SKM-1 treated with dmso at 0.1 percent for 144 hours (cell line): ENCODE data around the gene MRTFB.

Source experiments
- DNase-seq: peaks from one replicate; lab custom pipeline; 2025; ENCODE audit not compliant: unreplicated experiment; lab: John Stamatoyannopoulos, UW

The MRTFB gene

GRCh38 chr16:14223632-14224031 lies 152.5 kb downstream of the MRTFB start:
- DNase-seq, result no peak

DNA sequence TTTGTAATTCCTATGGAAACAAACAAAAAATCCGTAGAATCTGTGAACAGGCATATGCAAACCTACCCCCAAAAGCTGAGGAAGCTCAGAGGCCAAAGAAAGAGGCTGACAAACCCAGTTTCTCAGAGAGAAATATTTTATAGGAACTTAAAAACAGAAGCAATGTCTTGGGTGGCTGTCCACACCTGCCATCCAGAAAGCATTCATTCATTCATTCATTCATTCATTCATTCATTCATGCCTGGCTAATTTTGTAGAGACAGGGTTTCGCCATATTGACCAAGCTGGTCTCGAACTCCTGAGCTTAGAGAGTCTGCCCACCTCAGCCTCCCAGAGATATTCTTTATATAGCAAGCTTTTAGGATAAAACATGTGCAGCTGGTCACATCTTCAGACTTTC lies 154.3 kb downstream of the MRTFB start:
- no peak for DNase-seq

DNA sequence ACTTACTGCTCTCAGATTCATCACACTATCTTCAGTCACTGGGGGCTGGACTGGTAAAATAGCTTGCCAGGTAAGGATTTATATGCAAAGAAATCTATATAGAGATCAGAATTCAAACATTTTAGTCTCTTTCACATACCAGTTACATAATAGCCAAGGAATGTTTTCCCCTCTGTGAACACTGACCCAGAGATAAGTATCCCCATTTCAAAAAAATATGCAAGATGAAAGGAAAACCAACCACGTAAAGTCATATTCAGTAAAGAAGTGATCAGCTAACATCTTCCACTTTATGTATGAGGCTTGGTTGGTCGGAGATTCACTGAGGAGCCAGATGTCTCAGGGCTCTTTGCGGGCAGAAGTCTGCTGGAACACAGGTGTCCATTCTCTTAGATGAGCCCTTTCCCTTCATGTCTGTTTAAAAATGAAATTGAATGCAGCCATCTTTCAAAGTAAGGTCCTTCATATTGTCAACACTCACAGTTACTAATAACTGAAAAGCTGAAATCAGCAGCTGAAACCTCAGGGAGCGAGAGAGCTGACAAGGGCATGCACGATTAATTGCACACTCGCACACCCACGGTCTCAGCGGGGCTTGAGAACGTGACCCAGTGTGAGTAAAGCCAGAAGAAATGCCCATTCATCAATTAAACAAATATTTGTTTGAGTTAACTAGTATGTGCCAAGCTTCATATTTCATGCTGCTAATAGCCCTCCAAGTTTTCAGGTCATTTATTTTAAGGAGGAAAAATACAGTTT lies 161.2 kb downstream of the MRTFB start:
- DNase-seq, result no peak

GRCh38 chr16:14236401-14236800 lies 165.3 kb downstream of the MRTFB start:
- no peak for DNase-seq

DNA sequence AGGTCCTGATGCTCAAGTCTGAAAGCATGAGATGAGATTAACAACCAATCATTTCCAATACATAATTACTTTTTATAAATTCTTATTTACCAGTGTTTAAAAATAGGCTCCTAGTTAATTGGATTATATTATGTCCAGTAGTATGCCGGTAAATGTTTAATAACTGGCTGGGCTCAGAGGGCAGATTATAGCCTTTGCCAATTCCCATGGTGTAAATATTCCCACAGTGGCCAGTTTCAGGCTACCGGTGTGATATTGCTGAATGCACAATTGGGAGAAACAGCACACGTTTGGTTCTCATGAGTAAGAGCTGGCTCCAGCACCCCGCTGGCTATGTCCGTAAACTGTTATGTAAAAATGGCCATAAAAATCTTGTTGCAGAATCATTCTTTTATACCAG lies 167.6 kb downstream of the MRTFB start:
- DNase-seq, result no peak

DNA sequence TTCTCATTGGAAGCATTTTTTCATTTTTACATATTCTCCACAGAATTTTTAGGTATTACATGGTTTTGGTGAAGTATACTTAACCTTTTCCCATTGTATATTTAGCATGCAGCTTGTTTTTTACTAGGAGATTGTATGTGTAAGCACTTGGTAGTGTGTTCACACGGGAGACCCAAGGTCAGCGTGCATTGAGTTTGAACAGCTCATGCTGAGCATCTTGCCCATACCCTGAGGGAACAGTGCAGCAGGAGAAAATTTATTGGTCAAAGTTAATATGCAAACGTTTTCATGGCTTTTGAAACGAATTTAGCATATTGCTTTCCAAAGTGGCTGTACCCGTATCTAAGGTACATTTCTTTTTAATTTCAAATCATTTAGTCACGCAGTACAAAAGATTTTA lies 168.7 kb downstream of the MRTFB start:
- no peak for DNase-seq

- DNase-seq, result no peak
Measured at GRCh38 chr16:14240219-14240843, 169.2 kb downstream of the MRTFB start.

GRCh38 chr16:14240964-14241363 lies 169.8 kb downstream of the MRTFB start:
- DNase-seq, result no peak

GRCh38 chr16:14241631-14242030 lies 170.5 kb downstream of the MRTFB start:
- no peak for DNase-seq

DNA sequence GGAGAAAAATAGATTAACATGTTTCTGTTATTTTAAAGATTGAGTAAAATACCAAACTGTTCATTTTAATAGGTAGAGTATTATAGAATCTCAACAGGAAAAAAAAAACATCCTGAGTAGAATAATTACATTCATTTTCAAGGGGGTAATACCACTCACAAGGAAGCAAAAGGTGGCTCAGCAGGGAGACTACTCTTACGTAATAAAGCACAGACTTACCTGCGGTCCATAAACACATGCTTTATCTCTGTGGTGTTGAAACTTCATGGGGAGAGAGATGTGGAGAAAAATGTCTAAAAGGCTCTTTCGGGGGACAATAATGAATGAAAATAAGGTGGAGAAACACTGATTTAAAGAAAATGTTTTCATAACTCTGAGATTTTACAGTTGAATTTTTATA lies 171.7 kb downstream of the MRTFB start:
- no peak for DNase-seq

DNA sequence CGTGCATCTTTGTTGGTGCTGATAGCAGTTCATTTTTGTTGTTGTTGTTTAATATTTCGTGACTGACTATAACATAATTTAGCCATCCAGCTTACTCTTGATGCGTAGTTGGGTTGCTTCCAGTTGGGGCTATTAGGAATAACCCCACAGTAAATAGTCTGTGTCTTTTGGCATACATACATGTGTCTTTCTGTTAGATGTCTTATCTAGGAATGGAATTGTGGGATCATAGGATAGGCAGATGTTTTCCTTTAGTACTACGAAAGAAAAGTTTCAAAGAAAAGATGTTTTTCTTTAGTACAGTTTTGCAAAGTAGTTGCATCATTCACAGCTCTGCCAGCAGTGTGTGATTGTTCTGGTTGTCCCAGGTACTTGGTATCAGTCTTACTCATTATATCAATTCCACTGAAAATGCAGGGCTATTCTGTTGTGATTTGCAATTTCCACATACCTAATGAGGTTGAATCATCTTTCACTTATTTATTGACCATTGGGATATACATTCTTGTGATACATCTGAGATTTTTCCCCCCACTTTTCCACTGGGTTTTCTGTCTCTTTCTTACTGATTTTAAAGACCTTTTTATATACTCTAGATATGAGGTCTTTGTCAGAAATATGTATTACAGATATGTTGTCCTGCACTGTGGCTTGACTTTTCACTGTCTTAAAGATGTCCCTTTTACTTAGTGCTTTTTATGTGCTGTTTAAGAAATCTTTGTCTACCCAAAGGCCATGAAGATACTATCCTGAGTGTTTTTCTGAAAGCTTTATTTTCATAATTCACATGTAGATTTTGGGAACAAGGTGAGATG lies 173.3 kb downstream of the MRTFB start:
- no peak for DNase-seq

DNA sequence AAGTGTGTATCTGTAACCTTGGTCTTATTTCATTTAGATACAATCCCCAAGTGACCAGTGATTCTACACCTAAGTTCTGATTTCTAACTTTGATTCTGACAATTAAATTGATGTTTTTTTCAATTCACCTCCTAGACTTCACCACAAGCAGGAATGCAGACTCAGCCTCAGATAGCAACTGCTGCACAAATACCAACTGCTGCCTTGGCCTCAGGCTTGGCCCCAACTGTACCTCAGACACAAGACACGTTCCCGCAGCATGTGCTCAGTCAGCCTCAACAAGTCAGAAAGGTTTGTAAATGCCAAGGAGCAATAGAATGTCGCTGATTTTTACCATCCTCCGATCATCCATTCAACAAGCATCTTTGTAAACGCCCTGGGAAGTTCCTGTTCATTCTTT lies 177.7 kb downstream of the MRTFB start:
- DNase-seq, result no peak

- peak; percentile 24 for DNase-seq
Measured at GRCh38 chr16:14249291-14250032, 178.3 kb downstream of the MRTFB start.

DNA sequence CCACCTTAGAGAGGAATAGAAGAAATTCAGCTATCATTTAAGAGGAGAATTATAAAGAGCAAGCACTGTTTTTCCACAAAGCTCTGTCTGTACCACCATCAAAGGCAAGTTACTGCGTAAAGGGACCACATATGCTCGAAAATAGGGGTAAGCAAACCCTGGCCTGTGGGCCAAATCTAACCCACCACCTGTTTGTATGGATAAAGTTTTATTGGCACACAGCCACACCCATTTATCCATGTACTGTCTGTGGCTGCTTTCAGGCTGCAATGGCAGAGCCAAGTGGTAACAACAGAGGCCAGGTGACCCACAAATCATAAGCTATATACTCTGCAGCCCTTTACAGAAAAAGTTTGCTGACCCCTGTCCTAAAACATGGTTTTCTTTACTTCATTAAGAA lies 180.3 kb downstream of the MRTFB start:
- no peak for DNase-seq

GRCh38 chr16:14252860-14253259 lies 181.7 kb downstream of the MRTFB start:
- no peak for DNase-seq

DNA sequence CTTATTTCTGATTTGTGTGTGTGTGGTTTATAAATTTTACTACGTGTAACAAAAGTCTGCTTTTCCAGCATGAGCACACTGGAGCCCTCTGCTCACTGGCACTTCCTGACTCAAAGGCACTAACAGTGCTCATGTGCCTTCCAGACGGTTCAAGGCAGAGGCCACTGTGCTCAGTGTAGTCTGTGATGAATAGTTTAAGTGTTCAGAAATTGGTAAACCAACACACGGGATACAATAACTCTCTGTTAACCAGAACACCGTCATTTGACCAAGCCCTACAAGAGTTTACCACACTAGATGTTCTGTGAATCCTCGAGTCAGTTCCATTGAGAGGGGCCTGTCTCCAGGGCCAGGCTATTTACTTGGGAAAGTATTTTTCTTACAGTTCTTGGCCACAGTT lies 191.9 kb downstream of the MRTFB start:
- DNase-seq, result no peak

DNA sequence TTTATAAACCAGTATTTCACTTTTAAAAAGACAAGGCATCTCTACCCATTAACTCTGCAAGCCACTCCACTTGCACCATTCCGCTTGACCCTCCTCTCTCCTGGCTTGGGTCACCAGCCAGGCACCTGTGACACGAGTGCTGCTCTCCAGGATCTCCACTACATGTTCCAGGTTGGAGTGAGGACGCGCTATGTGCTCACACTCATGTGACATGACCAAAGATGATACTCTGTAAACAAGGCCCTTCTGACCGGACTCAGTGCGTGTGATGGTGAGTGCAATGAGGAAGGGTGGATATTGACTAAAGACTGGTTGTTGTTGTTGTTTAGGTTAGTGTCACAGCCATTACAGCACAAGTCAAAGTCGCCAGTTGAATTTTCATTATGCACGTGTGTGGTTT lies 192.7 kb downstream of the MRTFB start:
- DNase-seq, result no peak

DNA sequence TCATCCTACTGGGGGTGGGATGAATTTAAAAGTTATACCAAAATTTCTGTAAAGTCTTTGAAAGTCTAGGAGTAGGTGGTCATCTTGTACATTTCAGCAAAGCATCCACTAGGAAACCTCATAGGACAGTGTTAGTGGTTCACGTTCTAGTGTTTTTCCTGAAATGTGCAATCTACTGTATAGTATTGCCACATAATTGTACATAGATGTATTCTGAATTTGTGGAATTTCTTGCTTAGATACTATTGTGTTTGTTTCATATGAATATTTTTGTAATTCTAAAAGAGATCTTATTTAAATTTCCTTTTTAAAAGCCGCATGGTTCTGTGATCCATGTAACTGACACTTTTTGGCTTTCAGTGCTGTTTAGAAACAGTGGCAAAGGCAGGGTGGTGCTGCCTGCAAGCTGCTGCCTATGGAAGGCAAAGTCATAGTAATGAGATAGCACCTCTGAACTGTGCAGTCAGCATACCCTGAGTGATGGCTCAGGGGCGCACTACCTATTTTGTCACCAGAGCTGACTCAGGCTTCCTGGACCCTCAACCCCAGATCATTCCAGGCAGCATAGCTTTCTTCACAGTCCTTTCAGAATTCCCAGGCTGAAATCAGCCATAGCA lies 193.3 kb downstream of the MRTFB start:
- no peak for DNase-seq

- no peak for DNase-seq
Measured at GRCh38 chr16:14268073-14268472, 197.0 kb downstream of the MRTFB start.

- DNase-seq, result no peak
Measured at GRCh38 chr16:14275934-14276333, 204.8 kb downstream of the MRTFB start.

DNA sequence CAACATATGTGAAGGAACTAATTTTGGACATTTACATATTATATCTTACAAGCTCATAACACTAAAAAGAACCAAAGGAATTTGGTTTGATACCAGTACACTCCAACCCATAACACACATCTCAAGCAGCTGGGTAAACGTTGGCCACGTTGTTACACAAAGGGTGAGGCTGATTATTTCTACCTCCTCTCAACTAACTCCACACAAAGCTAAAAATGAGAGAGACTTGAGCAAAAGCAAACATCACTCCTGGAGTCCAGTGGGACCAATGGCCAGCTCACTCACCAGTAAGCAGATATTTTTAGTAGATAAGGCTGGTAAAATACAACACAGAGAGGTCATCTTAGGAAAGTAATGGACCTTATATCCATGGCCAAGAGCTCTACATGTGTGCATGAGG lies 207.6 kb downstream of the MRTFB start:
- no peak for DNase-seq
